Fibroblast of skin of abdomen (primary cell): Measurements from ENCODE around the gene HOXB13.

Experiments
- DNase-seq: peaks from one replicate; pipeline ENCODE4 v3.0.0-alpha.2; 2013

The HOXB13 gene

GRCh38 chr17:48748718-48749566, 20.4 kb upstream of the HOXB13 start:
- DNase-seq: no peak

- DNase-seq: no peak
Observed at GRCh38 chr17:48747445-48748363, 19.2 kb upstream of the HOXB13 start.

- DNase-seq: no peak
Observed at GRCh38 chr17:48746916-48747444, 18.4 kb upstream of the HOXB13 start.

- DNase-seq: no peak
Observed at GRCh38 chr17:48745381-48746275, 17.1 kb upstream of the HOXB13 start.

GRCh38 chr17:48740537-48740936, 12.0 kb upstream of the HOXB13 start:
- no peak for DNase-seq

- DNase-seq: no peak
Observed at GRCh38 chr17:48738803-48739526, 10.4 kb upstream of the HOXB13 start.

- no peak for DNase-seq
Observed at GRCh38 chr17:48738424-48738802, 9.9 kb upstream of the HOXB13 start.

- no peak for DNase-seq
Observed at GRCh38 chr17:48737330-48738043, 8.9 kb upstream of the HOXB13 start.

- no peak for DNase-seq
Observed at GRCh38 chr17:48735062-48735351, 6.5 kb upstream of the HOXB13 start.

GRCh38 chr17:48734333-48735061, 5.9 kb upstream of the HOXB13 start:
- no peak for DNase-seq

GRCh38 chr17:48733632-48734328, 5.2 kb upstream of the HOXB13 start:
- no peak for DNase-seq

GRCh38 chr17:48732688-48733629, 4.4 kb upstream of the HOXB13 start:
- DNase-seq: no peak

GRCh38 chr17:48731355-48731754, 2.8 kb upstream of the HOXB13 start:
- no peak for DNase-seq

- DNase-seq: no peak
Observed at GRCh38 chr17:48730240-48730550, 1.6 kb upstream of the HOXB13 start.

- DNase-seq: no peak
Observed at GRCh38 chr17:48729335-48730239, 1.0 kb upstream of the HOXB13 start.

GRCh38 chr17:48727415-48728175, 955 bp downstream of the HOXB13 start:
- DNase-seq: no peak

GRCh38 chr17:48726916-48727286, 1.6 kb downstream of the HOXB13 start:
- DNase-seq: no peak
